Measurements from ENCODE around the gene KIR2DL4.
"Not testable (repeated sequence)": the region's sequence is repeated elsewhere in the genome, so short reads cannot be mapped to it uniquely, and the experiment has no call there.

Gene KIR2DL4

DNA sequence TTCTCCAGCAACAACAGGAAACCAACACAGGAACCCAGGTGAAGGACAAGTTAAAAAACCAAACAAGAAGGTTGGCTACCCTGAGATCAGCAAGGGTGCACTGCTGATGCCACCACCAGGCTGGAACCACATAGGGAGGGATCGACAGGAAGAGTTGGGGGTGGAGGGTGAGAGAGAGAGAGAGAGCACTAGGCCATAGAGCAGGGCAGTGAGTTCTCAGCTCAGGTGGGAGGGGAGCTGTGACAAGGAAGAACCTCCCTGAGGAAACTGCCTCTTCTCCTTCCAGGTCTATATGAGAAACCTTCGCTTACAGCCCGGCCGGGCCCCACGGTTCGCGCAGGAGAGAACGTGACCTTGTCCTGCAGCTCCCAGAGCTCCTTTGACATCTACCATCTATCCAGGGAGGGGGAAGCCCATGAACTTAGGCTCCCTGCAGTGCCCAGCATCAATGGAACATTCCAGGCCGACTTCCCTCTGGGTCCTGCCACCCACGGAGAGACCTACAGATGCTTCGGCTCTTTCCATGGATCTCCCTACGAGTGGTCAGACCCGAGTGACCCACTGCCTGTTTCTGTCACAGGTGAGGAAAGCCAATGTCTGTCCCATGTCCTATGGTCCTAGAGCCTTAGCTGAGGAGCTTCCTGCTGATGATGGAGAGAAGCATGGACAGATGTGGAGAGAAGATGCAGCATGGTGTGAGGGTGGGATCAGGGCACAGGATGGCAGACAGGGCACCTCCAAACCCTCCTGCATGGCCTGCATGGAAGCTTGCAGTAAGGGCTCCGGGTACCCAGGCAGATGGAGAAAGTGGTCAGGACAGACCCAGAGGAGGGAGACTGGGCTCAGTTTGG, 2.5 kb downstream of the KIR2DL4 start:
- DNase-seq = no peak

DNA sequence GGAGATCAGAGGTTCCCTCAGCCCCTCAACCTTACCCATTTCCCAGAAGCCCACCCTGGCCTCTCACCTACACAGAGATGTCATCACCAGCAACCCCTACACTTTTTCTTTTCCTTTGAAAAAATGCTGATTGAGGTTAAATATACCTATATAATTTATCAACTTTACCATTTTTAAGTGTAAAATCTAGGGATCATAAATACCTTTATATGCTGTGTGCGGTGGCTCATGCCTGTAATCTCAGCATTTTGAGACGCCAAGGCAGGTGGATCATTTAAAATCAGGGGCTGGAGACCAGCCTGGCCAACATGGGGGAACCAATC, 3.1 kb downstream of the KIR2DL4 start:
- no peak for DNase-seq

DNA sequence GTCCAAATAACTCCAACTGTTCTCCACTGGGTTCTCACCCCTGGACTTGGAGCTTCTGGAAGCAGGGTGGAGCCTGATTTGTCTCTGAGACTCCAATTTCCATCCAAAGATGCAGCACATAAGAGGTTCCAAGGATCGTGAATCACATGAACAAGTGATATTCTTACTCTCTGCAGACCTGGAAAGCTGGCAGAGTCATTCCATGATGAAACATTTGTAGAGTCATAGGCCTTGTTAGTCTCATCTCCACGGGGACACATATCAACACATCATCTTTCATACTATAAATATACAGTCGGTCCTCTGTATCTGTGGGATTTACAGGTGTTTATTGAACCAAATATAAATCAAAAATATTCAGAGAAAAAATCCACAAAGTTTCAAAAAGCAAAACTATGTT, 11.2 kb downstream of the KIR2DL4 start:
- not testable (repeated sequence) for DNase-seq

DNA sequence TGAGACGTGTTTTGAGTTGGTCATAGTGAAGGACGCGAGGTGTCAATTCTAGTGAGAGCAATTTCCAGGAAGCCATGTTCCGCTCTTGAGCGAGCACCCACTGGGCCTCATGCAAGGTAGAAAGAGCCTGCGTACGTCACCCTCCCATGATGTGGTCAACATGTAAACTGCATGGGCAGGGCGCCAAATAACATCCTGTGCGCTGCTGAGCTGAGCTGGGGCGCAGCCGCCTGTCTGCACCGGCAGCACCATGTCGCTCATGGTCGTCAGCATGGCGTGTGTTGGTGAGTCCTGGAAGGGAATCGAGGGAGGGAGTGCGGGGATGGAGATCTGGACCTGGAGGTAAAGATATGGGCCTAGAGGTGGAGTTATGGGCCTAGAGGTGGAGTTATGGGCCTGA, 12.8 kb downstream of the KIR2DL4 start, which contains the start of gene KIR3DL1:
KIR3DL1 (plus strand) TSS at position 218 of the 400 bp plus-strand sequence.
- DNase-seq = not testable (repeated sequence)

DNA sequence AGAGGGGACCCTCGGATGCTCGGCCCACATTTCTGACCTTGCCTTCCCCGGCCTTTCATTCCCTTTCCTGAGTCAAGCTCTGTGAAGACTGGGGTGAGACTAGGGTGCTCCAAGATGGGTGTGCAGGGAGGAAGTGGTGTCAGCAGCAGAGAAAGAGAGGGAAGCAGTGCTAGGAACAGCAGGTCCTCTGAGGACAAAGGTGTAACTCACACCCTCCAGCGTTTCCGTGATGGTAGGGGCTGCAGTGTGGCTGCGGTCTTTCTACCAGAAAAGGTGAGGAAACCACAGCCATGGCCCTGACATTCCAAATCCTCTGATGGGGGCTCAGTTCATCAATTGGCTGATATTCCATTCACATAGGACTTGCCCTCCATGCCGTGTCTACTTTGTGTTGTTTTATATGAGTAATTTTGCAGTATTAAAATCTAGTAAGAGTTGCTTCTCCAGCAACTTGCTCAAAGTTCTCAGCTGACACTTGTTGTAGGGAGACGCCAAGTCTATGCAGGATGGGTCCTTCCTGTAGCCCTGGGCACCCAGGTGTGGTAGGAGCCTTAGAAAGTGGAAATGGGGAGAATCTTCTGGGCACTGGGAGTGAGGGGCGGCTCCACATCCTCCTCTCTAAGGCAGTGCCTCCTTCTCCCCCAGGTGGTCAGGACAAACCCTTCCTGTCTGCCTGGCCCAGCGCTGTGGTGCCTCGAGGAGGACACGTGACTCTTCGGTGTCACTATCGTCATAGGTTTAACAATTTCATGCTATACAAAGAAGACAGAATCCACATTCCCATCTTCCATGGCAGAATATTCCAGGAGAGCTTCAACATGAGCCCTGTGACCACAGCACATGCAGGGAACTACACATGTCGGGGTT, 14.5 kb downstream of the KIR2DL4 start:
- no peak for DNase-seq

DNA sequence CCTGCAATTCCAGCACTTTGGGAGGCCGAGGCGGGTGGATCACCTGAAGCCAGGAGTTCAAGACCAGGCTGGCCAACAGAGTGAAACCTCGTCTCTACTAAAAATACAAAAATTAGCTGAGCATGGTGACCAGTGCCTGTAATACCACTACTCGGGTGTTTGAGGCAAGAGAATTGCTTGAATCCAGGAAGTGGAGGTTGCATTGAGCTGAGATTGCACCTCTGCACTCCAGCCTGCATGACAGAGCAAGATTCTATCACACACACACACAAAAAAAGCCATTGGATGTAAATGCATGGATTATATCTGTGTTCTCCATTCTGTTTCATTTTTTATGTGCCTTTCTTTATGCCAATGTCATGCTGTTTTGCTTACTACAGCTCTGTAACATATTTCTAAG, 21.0 kb downstream of the KIR2DL4 start:
- DNase-seq = not testable (repeated sequence)

DNA sequence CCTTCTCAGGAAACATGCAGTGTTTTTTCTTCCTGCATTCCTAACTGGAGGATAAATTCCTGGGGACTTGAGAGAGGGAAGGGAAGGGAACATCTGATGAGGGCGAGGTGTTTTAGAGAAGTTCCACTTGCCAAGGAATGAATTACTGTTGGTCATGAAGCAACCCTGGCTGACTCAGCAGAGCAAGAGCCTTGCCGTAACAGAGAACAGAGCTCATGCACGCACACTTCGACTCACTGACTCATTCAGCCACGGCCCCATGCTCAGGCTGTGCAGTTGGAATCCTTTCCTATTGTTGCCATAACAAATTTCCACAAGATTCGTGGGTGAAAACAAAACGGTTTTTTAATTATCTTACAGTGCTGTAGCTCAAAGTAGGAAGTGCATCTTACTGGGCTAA, 21.9 kb downstream of the KIR2DL4 start:
- not testable (repeated sequence) for DNase-seq

DNA sequence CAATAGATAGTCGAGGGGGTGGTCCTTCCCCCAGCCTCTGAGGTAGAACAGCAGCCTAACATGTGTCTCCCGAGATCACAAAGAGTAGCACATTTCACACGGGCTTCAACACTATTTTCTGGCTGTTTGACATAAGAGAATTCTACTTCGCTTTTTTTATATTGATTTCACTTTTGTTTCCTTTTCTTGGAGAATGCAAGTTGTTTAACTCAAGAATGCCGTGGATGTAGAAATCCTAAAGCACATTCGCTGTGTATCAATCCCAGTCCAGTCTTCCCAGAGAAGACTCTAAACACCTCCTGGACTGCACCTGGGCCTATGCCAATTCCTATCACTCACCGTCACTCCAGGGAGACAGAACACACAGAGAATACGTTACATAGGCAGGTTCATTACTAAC, 24.7 kb downstream of the KIR2DL4 start:
- DNase-seq = not testable (repeated sequence)

DNA sequence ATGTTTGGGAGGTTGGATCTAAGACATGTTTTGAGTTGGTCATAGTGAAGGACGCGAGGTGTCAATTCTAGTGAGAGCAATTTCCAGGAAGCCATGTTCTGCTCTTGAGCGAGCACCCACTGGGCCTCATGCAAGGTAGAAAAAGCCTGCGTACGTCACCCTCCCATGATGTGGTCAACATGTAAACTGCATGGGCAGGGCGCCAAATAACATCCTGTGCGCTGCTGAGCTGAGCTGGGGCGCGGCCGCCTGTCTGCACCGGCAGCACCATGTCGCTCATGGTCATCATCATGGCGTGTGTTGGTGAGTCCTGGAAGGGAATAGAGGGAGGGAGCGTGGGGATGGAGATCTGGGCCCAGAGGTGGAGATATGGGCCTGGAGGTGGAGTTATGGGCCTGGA, 29.1 kb downstream of the KIR2DL4 start, which contains the start of gene KIR2DS4:
KIR2DS4 (plus strand) TSS at position 181 of the 400 bp plus-strand sequence.
- DNase-seq = not testable (repeated sequence)

DNA sequence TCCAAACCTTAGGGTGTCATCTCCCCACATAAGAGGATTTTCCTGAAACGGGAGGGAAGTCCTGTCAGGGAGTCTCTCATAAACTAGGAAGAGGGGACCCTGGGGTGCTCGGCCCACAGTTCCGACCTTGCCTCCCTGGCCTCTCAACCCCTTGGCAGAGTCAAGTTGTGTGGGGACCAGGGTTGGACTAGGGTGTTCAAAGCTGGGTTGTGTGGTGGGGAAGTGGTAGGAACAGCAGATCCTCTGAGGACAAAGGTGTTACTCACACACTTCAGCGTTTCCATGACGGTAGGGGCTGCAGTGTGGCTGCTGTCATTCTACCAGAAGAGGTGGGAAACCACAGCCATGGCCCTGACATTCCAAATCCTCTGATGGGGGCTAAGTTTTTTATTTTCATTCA, 31.7 kb downstream of the KIR2DL4 start:
- DNase-seq = not testable (repeated sequence)

DNA sequence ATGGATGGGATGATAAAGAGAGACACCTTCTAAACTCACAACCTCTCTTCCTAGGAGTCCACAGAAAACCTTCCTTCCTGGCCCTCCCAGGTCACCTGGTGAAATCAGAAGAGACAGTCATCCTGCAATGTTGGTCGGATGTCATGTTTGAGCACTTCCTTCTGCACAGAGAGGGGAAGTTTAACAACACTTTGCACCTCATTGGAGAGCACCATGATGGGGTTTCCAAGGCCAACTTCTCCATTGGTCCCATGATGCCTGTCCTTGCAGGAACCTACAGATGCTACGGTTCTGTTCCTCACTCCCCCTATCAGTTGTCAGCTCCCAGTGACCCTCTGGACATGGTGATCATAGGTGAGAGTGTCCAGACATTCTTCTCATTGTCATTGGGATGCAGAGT, 34.1 kb downstream of the KIR2DL4 start:
- DNase-seq = not testable (repeated sequence)

DNA sequence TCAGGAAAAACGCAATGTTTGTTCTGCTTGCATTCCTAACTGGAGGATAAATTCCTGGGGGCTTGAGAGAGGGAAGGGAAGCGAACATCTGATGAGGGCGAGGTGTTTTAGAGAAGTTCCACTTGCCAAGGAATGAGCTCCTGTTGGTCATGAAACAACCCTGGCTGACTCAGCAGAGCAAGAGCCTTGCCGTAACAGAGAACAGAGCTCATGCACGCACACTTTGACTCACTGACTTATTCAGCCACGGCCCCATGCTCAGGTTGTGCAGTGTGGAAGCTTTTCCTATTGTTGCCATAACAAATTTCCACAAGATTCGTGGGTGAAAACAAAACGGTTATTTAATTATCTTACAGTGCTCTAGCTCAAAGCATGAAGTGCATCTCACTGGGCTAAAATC, 39.8 kb downstream of the KIR2DL4 start:
- DNase-seq = not testable (repeated sequence)

DNA sequence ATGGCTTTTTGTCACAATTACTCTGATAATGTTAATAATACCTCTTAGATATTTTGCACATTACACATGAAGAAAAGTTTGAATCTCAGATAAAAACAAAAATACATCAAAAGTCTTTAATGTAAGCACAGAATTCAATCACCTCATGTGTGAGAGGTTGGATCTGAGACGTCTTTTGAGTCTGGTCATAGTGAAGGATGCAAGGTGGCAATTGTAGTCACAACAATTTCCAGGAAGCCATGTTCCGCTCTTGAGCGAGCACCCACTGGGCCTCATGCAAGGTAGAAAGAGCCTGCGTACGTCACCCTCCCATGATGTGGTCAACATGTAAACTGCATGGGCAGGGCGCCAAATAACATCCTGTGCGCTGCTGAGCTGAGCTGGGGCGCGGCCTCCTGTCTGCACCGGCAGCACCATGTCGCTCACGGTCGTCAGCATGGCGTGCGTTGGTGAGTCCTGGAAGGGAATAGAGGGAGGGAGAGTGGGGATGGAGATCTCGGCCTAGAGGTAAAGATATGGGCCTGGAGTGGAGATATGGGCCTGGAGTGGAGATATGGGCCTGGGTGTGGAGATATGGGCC, 46.7 kb downstream of the KIR2DL4 start, which contains the start of gene KIR3DL2:
KIR3DL2 (plus strand) TSS at position 383 of the 580 bp plus-strand sequence; CDS start at position 416, 33 bp downstream.
- not testable (repeated sequence) for DNase-seq

DNA sequence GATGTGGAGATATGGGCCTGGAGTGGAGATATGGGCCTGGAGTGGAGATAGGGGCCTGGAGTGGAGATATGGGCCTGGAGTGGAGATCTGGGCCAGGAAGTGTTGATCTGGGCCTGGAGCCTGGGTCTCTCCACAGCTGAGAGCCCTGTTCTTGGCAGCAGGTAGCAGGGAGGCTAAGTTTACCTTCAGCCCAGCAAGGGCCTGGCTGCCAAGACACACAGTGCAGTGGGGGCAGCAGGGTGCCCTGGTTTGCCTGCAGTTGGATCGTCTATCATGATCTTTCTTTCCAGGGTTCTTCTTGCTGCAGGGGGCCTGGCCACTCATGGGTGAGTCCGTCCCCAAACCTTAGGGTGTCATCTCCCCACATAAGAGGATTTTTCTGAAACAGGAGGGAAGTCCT, 47.5 kb downstream of the KIR2DL4 start:
- DNase-seq = no peak

DNA sequence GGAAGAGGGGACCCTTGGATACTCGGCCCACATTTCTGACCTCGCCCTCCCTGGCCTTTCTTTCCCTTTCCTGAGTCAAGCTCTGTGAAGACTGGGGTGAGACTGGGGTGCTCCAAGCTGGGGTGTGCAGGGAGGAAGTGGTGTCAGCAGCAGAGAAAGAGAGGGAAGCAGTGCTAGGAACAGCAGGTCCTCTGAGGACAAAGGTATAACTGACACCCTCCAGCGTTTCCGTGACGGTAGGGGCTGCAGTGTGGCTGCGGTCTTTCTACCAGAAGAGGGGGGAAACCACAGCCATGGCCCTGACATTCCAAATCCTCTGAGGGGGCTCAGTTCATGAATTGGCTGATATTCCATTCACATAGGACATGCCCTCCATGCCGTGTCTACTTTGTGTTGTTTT, 47.9 kb downstream of the KIR2DL4 start:
- no peak for DNase-seq

DNA sequence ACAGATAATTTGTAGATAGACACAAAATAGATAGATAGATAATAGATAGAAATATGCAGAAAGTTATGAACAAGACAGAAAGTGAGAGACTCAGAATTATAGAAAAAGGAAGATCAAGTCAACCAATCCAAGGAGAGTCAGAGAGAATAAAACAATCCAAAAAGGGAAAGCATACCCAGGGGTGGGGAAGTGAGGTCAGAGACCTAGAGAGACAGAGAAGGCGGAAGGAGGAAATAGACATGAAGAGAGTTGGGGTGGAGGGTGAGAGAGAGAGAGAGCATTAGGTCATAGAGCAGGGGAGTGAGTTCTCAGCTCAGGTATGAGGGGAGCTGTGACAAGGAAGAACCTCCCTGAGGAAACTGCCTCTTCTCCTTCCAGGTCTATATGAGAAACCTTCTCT, 51.8 kb downstream of the KIR2DL4 start:
- DNase-seq = not testable (repeated sequence)

DNA sequence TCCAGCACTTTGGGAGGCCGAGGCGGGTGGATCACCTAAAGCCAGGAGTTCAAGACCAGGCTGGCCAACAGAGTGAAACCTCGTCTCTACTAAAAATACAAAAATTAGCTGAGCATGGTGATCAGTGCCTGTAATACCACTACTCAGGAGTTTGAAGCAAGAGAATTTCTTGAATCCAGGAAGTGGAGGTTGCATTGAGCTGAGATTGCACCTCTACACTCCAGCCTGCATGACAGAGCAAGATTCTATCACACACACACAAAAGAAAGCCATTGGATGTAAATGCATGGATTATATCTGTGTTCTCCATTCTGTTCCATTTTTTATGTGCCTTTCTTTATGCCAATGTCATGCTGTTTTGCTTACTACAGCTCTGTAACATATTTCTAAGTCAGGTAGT, 55.1 kb downstream of the KIR2DL4 start:
- not testable (repeated sequence) for DNase-seq

DNA sequence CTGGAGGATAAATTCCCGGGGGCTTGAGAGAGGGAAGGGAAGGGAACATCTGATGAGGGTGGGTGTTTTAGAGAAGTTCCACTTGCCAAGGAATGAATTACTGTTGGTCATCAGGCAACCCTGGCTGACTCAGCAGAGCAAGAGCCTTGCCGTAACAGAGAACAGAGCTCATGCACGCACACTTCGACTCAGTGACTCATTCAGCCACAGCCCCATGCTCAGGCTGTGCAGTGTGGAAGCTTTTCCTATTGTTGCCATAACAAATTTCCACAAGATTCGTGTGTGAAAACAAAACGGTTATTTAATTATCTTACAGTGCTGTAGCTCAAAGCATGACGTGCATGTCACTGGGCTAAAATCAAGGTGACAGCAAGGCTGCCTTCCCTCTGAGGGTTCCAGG, 56.0 kb downstream of the KIR2DL4 start:
- DNase-seq = not testable (repeated sequence)

DNA sequence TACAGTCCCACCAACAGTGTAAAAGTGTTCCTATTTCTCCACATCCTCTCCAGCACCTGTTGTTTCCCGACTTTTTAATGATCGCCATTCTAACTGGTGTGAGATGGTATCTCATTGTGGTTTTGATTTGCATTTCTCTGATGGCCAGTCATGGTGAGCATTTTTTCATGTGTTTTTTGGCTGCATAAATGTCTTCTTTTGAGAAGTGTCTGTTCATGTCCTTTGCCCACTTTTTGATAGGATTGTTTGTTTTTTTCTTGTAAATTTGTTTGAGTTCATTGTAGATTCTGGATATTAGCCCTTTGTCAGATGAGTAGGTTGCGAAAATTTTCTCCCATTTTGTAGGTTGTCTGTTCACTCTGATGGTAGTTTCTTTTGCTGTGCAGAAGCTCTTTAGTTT, 60.0 kb downstream of the KIR2DL4 start:
- not testable (repeated sequence) for DNase-seq
